Fibroblast of lung (primary cell): ENCODE measurements around the gene ASB14. TPM values are rescaled to one million over a fixed set of nuclear protein-coding genes. Genes with fewer than 3 reads are reported as not detected.

Source experiments
- DNase-seq, 2 donors: peaks; one replicate each; pipeline versions ENCODE4 v3.0.0 to v3.0.0-alpha.2; 2010; ENCODE audit warnings: low read depth in 2 of 2
- H2AFZ ChIP-seq: 2 replicates; pipeline ENCODE4 v1.5.1; 2012; ENCODE audit warnings: low read length, control low read depth, inconsistent platforms
- H3K27ac ChIP-seq: 2 replicates; pipeline ENCODE4 v1.5.1; 2011; ENCODE audit warnings: low read length, control low read depth; ENCODE audit not compliant: insufficient read depth
- H3K27me3 ChIP-seq: 2 replicates; pipeline ENCODE4 v1.5.1; 2011; ENCODE audit warnings: mild to moderate bottlenecking, low read length; ENCODE audit not compliant: control insufficient read depth, insufficient read depth
- H3K36me3 ChIP-seq: 2 replicates; pipeline ENCODE4 v1.5.1; 2011; ENCODE audit warnings: low read length; ENCODE audit not compliant: control insufficient read depth, insufficient read depth
- H3K4me1 ChIP-seq: 2 replicates; pipeline ENCODE4 v1.5.1; 2011; ENCODE audit warnings: low read length; ENCODE audit not compliant: control insufficient read depth, insufficient read depth; ENCODE audit errors: extremely low read depth
- H3K4me2 ChIP-seq: 2 replicates; pipeline ENCODE4 v1.5.1; 2011; ENCODE audit warnings: low read length, control low read depth; ENCODE audit not compliant: insufficient read depth; ENCODE audit errors: extremely low read depth
- H3K4me3 ChIP-seq, 4 experiments: fragments of 200-600 bp in 1 of 4; sonication (generic) in 1 of 4; replicated peaks in 1 of 4; 2 replicates each; pipeline ENCODE4 v1.5.1; 2011 to 2016; ENCODE audit warnings: low read length in 4 of 4, low read depth in 3 of 4, mild to moderate bottlenecking in 3 of 4, control low read depth in 2 of 4, inconsistent platforms in 1 of 4, mixed read lengths in 1 of 4; ENCODE audit not compliant: insufficient read depth in 1 of 4; ENCODE audit errors: control extremely low read depth in 1 of 4
- H3K79me2 ChIP-seq: 2 replicates; pipeline ENCODE4 v1.5.1; 2012; ENCODE audit warnings: mild to moderate bottlenecking, low read length, inconsistent platforms; ENCODE audit not compliant: control insufficient read depth, insufficient read depth
- H3K9ac ChIP-seq: 2 replicates; pipeline ENCODE4 v1.5.1; 2011; ENCODE audit warnings: mild to moderate bottlenecking, low read length, control low read depth; ENCODE audit not compliant: insufficient read depth
- H3K9me3 ChIP-seq: 2 replicates; pipeline ENCODE4 v1.5.1; 2012; ENCODE audit warnings: low read depth, low read length; ENCODE audit not compliant: control insufficient read depth, insufficient read depth
- H4K20me1 ChIP-seq: 2 replicates; pipeline ENCODE4 v1.5.1; 2011; ENCODE audit warnings: low read length; ENCODE audit not compliant: control insufficient read depth, insufficient read depth; ENCODE audit errors: extremely low read depth
- EZH2 ChIP-seq: IDR thresholded peaks from 2 replicates; pipeline ENCODE4 v1.5.1; 2012; ENCODE audit warnings: low read length, control low read depth, mild to moderate bottlenecking; ENCODE audit errors: missing control alignments
- polyA plus RNA-seq, 2 donors: library from polyadenylated mRNA; depleted of rRNA in 1 of 2; stranded (reverse) in 1 of 2; unstranded in 1 of 2; fragments of >200 nt; gene quantifications; 2 replicates each; pipeline ENCODE4 v1.2.1, GENCODE V29; 2011 to 2012; ENCODE audit warnings: missing spikeins in 1 of 2
- total RNA-seq: library from RNA; depleted of rRNA; stranded (reverse); fragments of >200 nt; gene quantifications from 2 replicates; pipeline ENCODE4 v1.2.1, GENCODE V29; 2014
- TF ChIP-seq, protein P1 (sequence below), 2 donors: IDR thresholded peaks in 1 of 2; conservative IDR thresholded peaks in 1 of 2; 1 replicate in 1 of 2; 2 replicates in 1 of 2; pipeline ENCODE4 v1.5.1; 2011 to 2012; ENCODE audit warnings: low read length in 2 of 2, control low read depth in 1 of 2, inconsistent platforms in 1 of 2, low read depth in 1 of 2, mild to moderate bottlenecking in 1 of 2

Gene ASB14
- total and polyA plus RNA-seq, 2 donors (not counting 1 experiment from before 2014, with no cell fraction given): not detected

DNA sequence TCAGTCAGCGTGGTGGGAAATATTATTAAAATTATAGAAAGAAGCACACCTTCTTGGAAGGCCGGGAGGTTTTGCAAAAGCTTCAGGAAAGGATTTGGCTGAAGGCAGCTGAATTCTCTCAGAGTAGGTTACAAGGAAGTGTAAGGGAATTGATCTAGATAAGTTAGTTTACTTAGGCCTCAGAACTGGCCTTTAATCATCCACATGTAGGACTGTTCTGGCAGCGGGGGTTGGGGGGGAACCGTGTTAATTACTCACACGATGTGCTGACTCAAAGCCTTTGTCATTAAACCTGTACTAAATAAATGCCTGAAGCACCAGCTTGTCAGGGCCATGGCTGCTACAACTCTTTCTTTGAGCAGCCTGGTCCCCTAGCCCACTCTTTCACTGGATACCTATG is 12.8 kb downstream of the ASB14 start:
- no peak overlapping the region for H3K9ac ChIP-seq
- H3K36me3 ChIP-seq: no peaks in the 10 kb centered on the region
- H3K27ac ChIP-seq: no peak overlapping the region
- H3K4me2 ChIP-seq: no peak overlapping the region
- H3K79me2 ChIP-seq: no peaks in the 10 kb centered on the region
- H3K27me3 ChIP-seq: no peaks in the 10 kb centered on the region
- no peaks in the 10 kb centered on the region for H3K9me3 ChIP-seq
- DNase-seq: no peak
- H3K4me3 ChIP-seq: no peak overlapping the region
- H4K20me1 ChIP-seq: no peaks in the 10 kb centered on the region
- TF ChIP-seq, protein P1, sequence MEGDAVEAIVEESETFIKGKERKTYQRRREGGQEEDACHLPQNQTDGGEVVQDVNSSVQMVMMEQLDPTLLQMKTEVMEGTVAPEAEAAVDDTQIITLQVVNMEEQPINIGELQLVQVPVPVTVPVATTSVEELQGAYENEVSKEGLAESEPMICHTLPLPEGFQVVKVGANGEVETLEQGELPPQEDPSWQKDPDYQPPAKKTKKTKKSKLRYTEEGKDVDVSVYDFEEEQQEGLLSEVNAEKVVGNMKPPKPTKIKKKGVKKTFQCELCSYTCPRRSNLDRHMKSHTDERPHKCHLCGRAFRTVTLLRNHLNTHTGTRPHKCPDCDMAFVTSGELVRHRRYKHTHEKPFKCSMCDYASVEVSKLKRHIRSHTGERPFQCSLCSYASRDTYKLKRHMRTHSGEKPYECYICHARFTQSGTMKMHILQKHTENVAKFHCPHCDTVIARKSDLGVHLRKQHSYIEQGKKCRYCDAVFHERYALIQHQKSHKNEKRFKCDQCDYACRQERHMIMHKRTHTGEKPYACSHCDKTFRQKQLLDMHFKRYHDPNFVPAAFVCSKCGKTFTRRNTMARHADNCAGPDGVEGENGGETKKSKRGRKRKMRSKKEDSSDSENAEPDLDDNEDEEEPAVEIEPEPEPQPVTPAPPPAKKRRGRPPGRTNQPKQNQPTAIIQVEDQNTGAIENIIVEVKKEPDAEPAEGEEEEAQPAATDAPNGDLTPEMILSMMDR (conservative IDR thresholded peaks at IDR 0.05 in 1 of 2, IDR thresholded peaks at IDR 0.05 in 1 of 2; ENCODE audit: low read depth in 1 of 2, low read length in 2 of 2): no peak
- no peak for TF ChIP-seq EZH2
- H2AFZ ChIP-seq: no peak overlapping the region
- no peaks in the 10 kb centered on the region for H3K4me1 ChIP-seq

DNA sequence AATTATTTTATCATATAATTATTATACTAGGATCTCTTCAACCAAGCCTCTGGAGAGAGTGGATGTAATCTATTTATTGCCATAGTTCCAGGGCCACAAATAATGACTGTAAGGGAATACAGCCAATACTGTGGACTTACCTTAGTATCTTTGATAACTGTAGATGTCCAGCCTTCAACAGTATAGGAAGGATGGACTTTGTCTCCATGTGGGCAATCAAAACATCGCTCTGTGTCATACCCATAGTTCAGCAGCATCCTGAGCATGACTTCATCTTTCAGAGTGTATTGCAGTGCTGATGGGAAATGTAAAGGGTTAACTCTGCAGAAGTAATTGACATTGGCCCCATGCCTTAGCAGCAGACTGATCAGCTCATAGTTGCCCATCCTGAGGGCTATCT is 14.2 kb downstream of the ASB14 start:
- no peak for DNase-seq
- Histone ChIP-seq H3K4me2 (no peak overlapping the region), H3K27ac (no peak overlapping the region), H3K4me3 (no peak overlapping the region), H3K79me2 (no peaks in the 10 kb centered on the region), H3K36me3 (no peaks in the 10 kb centered on the region), H3K9ac (no peak overlapping the region), H3K27me3 (no peaks in the 10 kb centered on the region), H4K20me1 (no peaks in the 10 kb centered on the region), H3K9me3 (no peaks in the 10 kb centered on the region), H2AFZ (no peak overlapping the region), H3K4me1 (no peaks in the 10 kb centered on the region)
- TF ChIP-seq, protein P1 (conservative IDR thresholded peaks at IDR 0.05 in 1 of 2, IDR thresholded peaks at IDR 0.05 in 1 of 2; ENCODE audit: low read depth in 1 of 2, low read length in 2 of 2): no peak
- no peak for TF ChIP-seq EZH2

DNA sequence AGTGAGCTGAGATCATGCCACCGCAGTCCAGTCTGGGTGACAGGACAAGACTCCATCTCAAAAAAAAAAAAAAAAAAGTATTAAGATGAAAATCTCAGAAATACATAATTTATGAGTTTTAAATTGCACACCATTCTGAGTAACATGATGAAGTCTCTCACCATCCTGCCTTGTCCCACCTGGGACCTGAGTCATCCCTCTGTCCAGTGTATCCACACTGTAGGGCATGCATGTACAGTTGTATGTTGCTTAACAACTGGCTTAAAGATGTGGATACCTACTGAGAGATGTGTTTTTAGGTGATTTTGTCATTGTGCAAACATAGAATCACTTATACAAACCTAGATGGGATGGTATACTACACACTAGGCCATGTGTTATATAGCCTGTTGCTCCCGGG is 17.1 kb downstream of the ASB14 start:
- DNase-seq: no peak
- H3K27ac ChIP-seq: no peak overlapping the region
- no peaks in the 10 kb centered on the region for H3K4me1 ChIP-seq
- no peaks in the 10 kb centered on the region for H3K27me3 ChIP-seq
- H3K9me3 ChIP-seq: no peaks in the 10 kb centered on the region
- no peak overlapping the region for H2AFZ ChIP-seq
- H3K4me2 ChIP-seq: no peak overlapping the region
- H3K36me3 ChIP-seq: no peaks in the 10 kb centered on the region
- H3K79me2 ChIP-seq: no peaks in the 10 kb centered on the region
- H3K4me3 ChIP-seq: no peak overlapping the region
- no peaks in the 10 kb centered on the region for H4K20me1 ChIP-seq
- TF ChIP-seq EZH2: no peak
- no peak overlapping the region for H3K9ac ChIP-seq
